Kidney epithelial cell (primary cell): ENCODE measurements around the gene KIAA1755. TPM values are rescaled to one million over a fixed set of nuclear protein-coding genes. Genes with fewer than 3 reads are reported as not detected.

Source experiments
- DNase-seq: peaks from one replicate; pipeline ENCODE4 v3.0.0-alpha.2; 2010; ENCODE audit warnings: low read depth
- H3K27me3 ChIP-seq: 2 replicates; pipeline ENCODE4 v1.6.0; 2011; ENCODE audit warnings: low read length; ENCODE audit not compliant: control insufficient read depth, insufficient read depth
- H3K36me3 ChIP-seq: 2 replicates; pipeline ENCODE4 v1.5.1; 2011; ENCODE audit warnings: low read length; ENCODE audit not compliant: control insufficient read depth, insufficient read depth
- H3K4me3 ChIP-seq: 2 replicates; pipeline ENCODE4 v1.5.1; 2011; ENCODE audit warnings: low read depth, mild to moderate bottlenecking, control low read depth, low read length
- total RNA-seq: library from RNA; depleted of rRNA; stranded (reverse); fragments of >200 nt; gene quantifications from 2 replicates; pipeline ENCODE4 v1.2.3, GENCODE V29; 2015
- TF ChIP-seq, protein P1 (sequence below): IDR thresholded peaks from 2 replicates; pipeline ENCODE4 v1.5.1; 2011; ENCODE audit warnings: mild to moderate bottlenecking, moderate library complexity, low read length, control low read depth, inconsistent platforms; ENCODE audit not compliant: insufficient read depth, poor library complexity, severe bottlenecking

The KIAA1755 gene
- total RNA-seq, 1 donor from 2014 or later: 1.4 TPM

DNA sequence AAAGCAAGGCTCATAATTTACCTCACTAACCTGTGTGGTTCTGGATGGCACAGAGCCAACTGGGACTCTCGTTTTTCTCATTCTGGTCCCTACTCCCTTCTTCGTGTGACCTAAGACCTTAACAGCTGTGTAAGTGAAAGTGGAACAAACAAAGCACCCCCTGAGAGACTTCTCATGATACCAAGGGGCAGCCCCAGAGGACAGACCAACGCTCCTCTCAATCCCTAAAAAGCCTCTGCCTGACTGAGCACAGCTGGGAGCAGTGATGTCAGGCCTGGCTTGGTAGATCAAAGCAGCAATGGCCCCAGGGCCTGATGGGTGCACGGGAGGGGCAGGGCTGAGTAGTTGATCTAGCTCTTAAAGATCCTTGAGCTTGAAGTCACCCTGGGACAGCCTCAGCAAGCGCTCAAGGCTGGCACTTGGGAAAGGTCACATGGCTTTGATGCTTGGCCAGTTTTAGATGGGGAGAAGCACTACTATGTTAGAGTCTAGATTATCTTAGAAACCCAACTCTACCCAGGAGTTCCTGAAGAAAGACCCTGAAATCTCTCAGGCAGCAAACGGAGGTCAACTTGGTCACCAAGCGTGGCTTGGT, 79.2 kb downstream of the KIAA1755 start:
- DNase-seq: no peak
- no peak overlapping the region for H3K4me3 ChIP-seq
- H3K36me3 ChIP-seq: no peaks in the 10 kb centered on the region
- TF ChIP-seq, protein P1, sequence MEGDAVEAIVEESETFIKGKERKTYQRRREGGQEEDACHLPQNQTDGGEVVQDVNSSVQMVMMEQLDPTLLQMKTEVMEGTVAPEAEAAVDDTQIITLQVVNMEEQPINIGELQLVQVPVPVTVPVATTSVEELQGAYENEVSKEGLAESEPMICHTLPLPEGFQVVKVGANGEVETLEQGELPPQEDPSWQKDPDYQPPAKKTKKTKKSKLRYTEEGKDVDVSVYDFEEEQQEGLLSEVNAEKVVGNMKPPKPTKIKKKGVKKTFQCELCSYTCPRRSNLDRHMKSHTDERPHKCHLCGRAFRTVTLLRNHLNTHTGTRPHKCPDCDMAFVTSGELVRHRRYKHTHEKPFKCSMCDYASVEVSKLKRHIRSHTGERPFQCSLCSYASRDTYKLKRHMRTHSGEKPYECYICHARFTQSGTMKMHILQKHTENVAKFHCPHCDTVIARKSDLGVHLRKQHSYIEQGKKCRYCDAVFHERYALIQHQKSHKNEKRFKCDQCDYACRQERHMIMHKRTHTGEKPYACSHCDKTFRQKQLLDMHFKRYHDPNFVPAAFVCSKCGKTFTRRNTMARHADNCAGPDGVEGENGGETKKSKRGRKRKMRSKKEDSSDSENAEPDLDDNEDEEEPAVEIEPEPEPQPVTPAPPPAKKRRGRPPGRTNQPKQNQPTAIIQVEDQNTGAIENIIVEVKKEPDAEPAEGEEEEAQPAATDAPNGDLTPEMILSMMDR: no peak
- no peaks in the 10 kb centered on the region for H3K27me3 ChIP-seq

DNA sequence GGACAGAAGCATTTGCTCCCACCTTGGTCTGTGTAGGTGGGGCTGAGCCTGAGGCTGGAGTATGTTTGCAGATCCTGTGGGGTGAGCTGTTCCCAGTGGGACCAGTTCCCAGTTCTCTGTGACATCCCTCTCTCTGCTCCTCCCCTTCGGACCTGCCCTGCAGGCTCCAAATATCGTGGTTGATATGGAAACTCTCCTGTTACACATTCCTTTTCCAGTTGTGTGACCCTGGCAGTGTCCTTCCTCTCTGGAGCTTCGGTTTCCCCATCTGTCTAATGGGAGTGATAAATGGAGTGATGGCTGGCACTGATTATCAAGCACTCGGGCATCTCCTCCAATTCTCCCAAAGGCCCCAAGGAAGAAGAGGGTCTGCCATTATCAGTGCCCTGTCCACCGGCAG, 79.8 kb downstream of the KIAA1755 start:
- TF ChIP-seq, protein P1: no peak
- no peak for DNase-seq
- H3K4me3 ChIP-seq: no peak overlapping the region
- no peaks in the 10 kb centered on the region for H3K27me3 ChIP-seq
- no peaks in the 10 kb centered on the region for H3K36me3 ChIP-seq

DNA sequence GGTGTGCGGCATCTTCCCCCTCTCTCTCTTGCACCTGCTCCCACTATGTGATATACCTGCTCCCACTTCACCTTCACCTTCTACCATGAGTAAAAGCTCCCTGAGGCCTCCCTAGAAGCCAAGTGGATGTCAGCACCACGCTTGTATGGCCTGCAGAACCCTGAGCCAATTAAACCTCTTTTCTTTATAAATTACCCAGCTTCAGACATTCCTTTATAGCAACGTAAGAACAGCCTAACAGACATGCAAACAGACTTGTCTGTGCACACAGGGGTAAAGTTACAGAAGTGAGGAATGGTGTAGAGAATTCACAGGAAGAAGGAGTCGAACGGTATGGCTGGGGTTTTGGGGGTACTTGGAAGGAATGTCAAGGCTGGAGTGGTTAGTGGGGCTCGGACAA, 80.7 kb downstream of the KIAA1755 start:
- no peak for DNase-seq
- Histone ChIP-seq H3K27me3 (no peaks in the 10 kb centered on the region), H3K36me3 (no peaks in the 10 kb centered on the region), H3K4me3 (no peak overlapping the region)
- TF ChIP-seq, protein P1: no peak

DNA sequence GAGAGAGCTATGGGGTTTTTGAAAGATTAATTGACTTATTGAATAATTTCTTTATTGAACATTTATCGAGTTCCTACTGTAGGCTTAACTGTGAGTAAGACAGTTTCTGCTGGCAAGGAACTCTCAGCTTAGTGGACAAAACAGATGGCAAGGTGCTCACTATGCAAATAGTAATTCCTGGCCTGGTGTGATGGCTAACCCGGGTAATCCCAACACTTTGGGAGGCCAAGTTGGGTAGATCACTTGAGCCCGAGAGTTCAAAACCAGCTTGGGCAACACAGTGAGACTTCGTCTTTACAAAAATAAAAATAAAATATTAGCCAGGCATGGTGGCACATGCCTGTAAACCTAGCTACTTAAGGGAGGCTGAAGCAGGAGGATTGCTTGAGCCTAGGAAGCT, 82.0 kb downstream of the KIAA1755 start:
- H3K27me3 ChIP-seq: no peaks in the 10 kb centered on the region
- DNase-seq: no peak
- no peaks in the 10 kb centered on the region for H3K36me3 ChIP-seq
- TF ChIP-seq, protein P1: no peak
- H3K4me3 ChIP-seq: no peak overlapping the region

DNA sequence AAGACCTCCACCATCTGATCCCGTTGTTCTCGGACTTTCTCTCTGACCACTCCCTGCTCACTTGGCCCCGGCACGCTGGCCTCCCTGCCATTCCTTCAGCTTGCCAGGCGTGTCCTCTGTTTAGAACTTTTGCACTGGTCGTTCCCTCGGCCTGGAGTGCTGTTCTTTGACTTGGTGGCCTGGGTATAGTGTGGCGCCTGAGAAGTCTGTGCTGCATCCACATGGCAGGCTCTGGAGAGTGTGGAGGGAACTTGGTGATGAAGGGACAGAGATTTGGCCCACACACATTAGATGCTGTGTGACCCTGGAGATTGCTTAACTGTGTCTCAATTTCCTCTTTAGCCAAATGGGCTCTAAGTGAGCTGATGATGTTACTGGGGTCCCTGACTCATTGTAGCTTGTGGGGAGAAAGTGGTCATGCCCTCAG, 82.5 kb downstream of the KIAA1755 start:
- TF ChIP-seq, protein P1: no peak
- no peak overlapping the region for H3K4me3 ChIP-seq
- H3K36me3 ChIP-seq: no peaks in the 10 kb centered on the region
- no peaks in the 10 kb centered on the region for H3K27me3 ChIP-seq
- no peak for DNase-seq

DNA sequence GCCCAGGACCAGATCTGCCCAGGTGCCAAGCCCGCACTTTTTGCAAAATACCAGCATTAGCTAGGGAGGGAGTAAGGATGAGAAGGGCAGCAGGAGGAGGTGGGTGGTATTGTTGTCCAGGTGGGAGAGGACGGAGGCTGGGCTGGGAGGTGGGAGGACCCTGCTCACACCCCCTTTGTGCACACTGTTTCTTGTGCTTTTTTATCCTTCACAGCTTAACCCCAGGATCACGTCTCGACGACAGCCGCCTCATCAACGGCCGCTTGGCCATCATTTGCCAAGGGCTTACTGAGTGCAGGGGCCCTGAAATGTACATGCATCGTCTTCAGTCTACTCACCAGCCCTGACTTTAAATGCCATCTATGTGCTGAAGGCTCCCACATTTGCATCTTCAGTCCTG, 83.3 kb downstream of the KIAA1755 start:
- TF ChIP-seq, protein P1: no peak
- H3K4me3 ChIP-seq: no peak overlapping the region
- no peaks in the 10 kb centered on the region for H3K27me3 ChIP-seq
- DNase-seq: no peak
- H3K36me3 ChIP-seq: no peaks in the 10 kb centered on the region
